ENCODE data around the gene THSD4. TPM values are rescaled to one million over a fixed set of nuclear protein-coding genes. Genes with fewer than 3 reads are reported as not detected.

The THSD4 gene
- total and polyA plus RNA-seq, 2 of the 8 experiments (the other 6 are each of a cell fraction or from before 2014, with no cell fraction given), result 2.5 to 6.2 TPM

- FAIRE-seq (no peak), DNase-seq (ENCODE audit: low read depth in 1 of 2, low spot score in 2 of 2) (no peak)
- H3K36me3 ChIP-seq (ENCODE audit: control insufficient read depth in 2 of 4, insufficient read depth in 4 of 4, low read length in 3 of 4), result no peaks in the 10 kb centered on the region
- no peak overlapping the region for H3K4me3 ChIP-seq (ENCODE audit: extremely low read depth in 1 of 4, insufficient read depth in 2 of 4, low read depth in 3 of 4, low read length in 4 of 4)
- H3K27me3 ChIP-seq (replicated peaks in 1 of 4; ENCODE audit: control insufficient read depth in 3 of 4, extremely low read depth in 1 of 4, insufficient read depth in 3 of 4, low read length in 3 of 4), result no peaks in the 10 kb centered on the region; a peak in 1 of 7 replicates
- H4K20me1 ChIP-seq (replicated peaks in 1 of 2; ENCODE audit: control insufficient read depth in 1 of 2, insufficient read depth in 2 of 2, low read length in 2 of 2), result no peaks in the 10 kb centered on the region
- peak overlapping the region; percentile 89; the same call in 1 of the 2 replicates for H2BK15ac ChIP-seq (ENCODE audit: low read length)
- H3K18ac ChIP-seq (ENCODE audit: extremely low read depth, low read length), result no peak overlapping the region
- WGBS, 2 experiments (ENCODE audit: extremely low coverage in 1 of 2, insufficient coverage in 1 of 2, insufficient read length in 1 of 2, insufficient replicate concordance in 2 of 2, low coverage in 1 of 2, low lambda C conversion rate in 2 of 2, missing lambda C conversion rate in 1 of 2), result 97% methylated on average over 2 of the region's 2 CpGs; no CpG with 5 or more reads in 1 of the 2 experiments
- no peak overlapping the region for H3K27ac ChIP-seq (ENCODE audit: low read depth, low read length)
- H2BK20ac ChIP-seq (ENCODE audit: low read length), result no peak overlapping the region; the same call in 1 of the 2 replicates
- H3K79me1 ChIP-seq (ENCODE audit: low read depth, low read length), result no peaks in the 10 kb centered on the region; the same call in 1 of the 2 replicates
- H3K9me3 ChIP-seq (ENCODE audit: insufficient read depth in 2 of 2, low read depth in 1 of 2, low read length in 1 of 2), result no peaks in the 10 kb centered on the region
- CTCF ChIA-PET (ENCODE audit: partially characterized antibody), result interaction anchor here (0.6 to 1.9 kb wide), 4 partner anchors 9 to 264 kb away, joined by 3 to 7 read pairs (median 4); no protein-coding TSS in a partner anchor
- no peak overlapping the region for H2AK5ac ChIP-seq (ENCODE audit: low read depth, low read length)
- no peak overlapping the region for H3K14ac ChIP-seq (ENCODE audit: insufficient read length)
- no peak overlapping the region for H4K8ac ChIP-seq (ENCODE audit: extremely low read depth, insufficient read depth, low read length)
- H2AFZ ChIP-seq (ENCODE audit: low read length), result no peak overlapping the region
- H3K4me1 ChIP-seq (replicated peaks in 1 of 4; ENCODE audit: control insufficient read depth in 3 of 4, insufficient read depth in 4 of 4, low read length in 3 of 4), result peaks cover 18 to 29% (median 27%) of the 10 kb centered on the region in 4 experiments; a peak in 6 of 7 replicates
- H4K5ac ChIP-seq (ENCODE audit: insufficient read length, low read depth, low read length), result no peak overlapping the region
- H3K23ac ChIP-seq (ENCODE audit: insufficient read length), result no peak overlapping the region
- H3K56ac ChIP-seq (replicated peaks; ENCODE audit: insufficient read length, low read depth, low read length), result no peak overlapping the region
- POLR2A ChIA-PET (ENCODE audit: partially characterized antibody), result interaction anchor here (0.7 to 0.9 kb wide), 2 partner anchors 192 to 723 kb away, joined by 3 read pairs; no protein-coding TSS in a partner anchor
- no peak overlapping the region for H2BK5ac ChIP-seq (ENCODE audit: low read depth, low read length)
- no peak overlapping the region for H3K9ac ChIP-seq (replicated peaks in 1 of 4; ENCODE audit: extremely low read depth in 1 of 4, low read depth in 3 of 4, low read length in 3 of 4)
- H3K4ac ChIP-seq (replicated peaks; ENCODE audit: insufficient read length, low read depth, low read length), result no peak overlapping the region
- H3K23me2 ChIP-seq (ENCODE audit: low read depth, low read length), result no peaks in the 10 kb centered on the region; the same call in 1 of the 2 replicates
- H2BK120ac ChIP-seq (replicated peaks; ENCODE audit: low read depth, low read length), result no peak overlapping the region
- peak overlapping the region; percentile 82; the same call in 1 of the 2 replicates for H2BK12ac ChIP-seq (ENCODE audit: low read depth, low read length)
- H3K4me2 ChIP-seq (ENCODE audit: insufficient read depth in 1 of 2, low read depth in 2 of 2, low read length in 2 of 2), result no peak overlapping the region
- H3K79me2 ChIP-seq (ENCODE audit: control insufficient read depth in 1 of 2, insufficient read depth in 2 of 2, low read length in 2 of 2), result no peaks in the 10 kb centered on the region
- no peak overlapping the region for H4K91ac ChIP-seq (replicated peaks; ENCODE audit: insufficient read length, low read length)
- TF ChIP-seq KDM5A (IDR thresholded peaks at IDR 0.05; ENCODE audit: low read length) (no peak), SP2 (IDR thresholded peaks at IDR 0.05; ENCODE audit: low read length) (no peak), POLR2A (IDR thresholded peaks at IDR 0.05; ENCODE audit: control extremely low read depth in 1 of 2, low read depth in 2 of 2, low read length in 2 of 2) (no peak), TCF12 (IDR thresholded peaks at IDR 0.05; ENCODE audit: low read depth, low read length) (no peak)
Observed at GRCh38 chr15:71390096-71390495, 274.8 kb downstream of the THSD4 start.

All from H1 (cell line).